COR-L47 (cell line): ENCODE results near the gene POU1F1.
"Not testable (repeated sequence)": the region's sequence is repeated elsewhere in the genome, so short reads cannot be mapped to it uniquely, and the experiment has no call there.

Experiments used
- DNase-seq: peaks from one replicate; lab custom pipeline; 2025; lab: John Stamatoyannopoulos, UW

Gene POU1F1

GRCh38 chr3:87250009-87250408 is 26.4 kb downstream of the POU1F1 start:
- no peak for DNase-seq

- DNase-seq = no peak
Measured at GRCh38 chr3:87248831-87249230, 27.6 kb downstream of the POU1F1 start.

GRCh38 chr3:87248231-87248630 is 28.2 kb downstream of the POU1F1 start:
- DNase-seq = not testable (repeated sequence)

DNA sequence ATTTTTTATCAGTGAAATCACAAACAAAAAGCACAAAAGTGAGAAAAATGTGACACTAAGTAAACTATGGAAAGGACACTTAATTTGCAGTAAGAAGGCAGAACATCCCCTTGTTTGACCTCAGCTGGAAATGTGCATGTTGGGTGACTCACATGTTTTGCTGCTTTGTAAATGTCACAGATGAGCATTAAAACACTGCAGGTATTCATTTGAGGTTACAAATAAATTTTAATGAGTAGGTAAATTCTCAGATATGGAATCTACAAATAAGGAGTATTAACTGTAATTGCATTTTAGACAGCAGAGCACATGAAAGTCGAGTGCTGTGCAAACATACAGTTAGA is 29.0 kb downstream of the POU1F1 start:
- DNase-seq = no peak

DNA sequence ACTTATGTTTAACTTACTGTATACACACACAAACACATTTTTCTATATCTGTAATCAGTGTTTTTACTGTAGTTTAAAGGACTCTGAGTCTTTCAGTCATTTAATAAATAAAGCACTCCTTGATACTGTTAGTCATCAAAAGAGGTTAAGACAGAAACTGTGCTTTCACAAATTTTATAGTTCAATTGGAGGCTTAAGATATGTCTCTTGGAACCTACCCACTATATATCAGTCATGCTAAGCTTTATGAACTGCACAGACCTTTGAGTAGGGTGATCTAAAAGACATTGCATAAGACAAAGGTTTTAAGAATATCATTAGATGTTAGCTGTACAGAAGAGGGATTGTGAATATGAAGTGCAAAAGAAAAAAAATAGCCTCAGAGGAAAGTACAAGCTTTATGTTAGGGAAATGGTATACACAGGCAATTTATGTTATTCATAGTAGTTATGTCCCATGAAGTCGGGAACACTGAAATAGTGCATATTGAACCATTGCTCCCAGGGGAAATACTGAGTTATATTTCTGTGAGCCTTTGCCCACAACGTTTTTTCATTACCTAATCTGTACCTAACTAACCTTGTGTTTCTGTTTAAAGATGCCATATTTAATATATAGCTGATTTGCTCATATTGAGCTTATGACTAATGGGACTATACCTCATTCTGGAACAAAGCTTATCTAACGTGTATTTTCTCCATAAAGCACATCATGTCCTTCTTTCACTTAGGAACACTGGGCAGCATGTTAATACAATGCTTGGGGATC is 29.5 kb downstream of the POU1F1 start:
- no peak for DNase-seq

DNA sequence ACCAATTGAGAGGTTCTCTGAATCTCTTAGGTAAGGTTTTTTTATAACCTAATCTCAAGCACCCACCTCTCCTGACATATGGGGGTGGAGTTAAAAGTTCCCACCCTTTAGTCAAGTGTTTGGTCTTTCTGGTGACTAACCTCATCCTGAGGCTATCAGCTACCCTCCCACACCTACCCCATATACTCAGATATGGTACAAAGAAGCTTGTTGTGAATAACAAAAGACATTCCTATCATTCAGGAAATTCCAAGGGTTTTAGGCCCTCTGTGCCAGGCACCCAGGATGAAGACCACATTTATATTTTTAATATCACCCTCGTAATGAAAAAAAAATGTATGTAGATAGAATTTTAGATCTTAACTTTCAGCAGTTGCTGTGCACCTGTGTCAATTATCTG is 40.3 kb downstream of the POU1F1 start:
- no peak for DNase-seq

- no peak for DNase-seq
Measured at GRCh38 chr3:87233805-87234204, 42.6 kb downstream of the POU1F1 start.

DNA sequence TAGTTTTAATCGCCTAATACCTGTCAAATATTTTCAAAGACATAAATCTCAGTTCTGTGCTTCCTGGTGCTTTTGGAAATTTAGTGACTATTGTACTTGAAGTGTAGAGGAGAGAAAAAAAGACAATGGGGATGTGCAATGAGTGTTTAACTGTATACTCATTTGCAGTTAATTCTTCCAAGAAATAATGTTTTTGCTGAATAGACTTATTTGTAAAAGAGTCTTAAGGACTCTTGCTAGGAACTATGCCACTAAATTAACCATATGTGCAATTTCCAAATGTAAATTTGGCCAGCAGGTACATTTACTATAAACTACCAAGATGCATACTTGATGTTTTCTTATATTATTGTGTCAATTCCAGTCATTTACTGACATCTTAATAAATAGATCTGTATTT is 47.3 kb downstream of the POU1F1 start:
- DNase-seq = no peak

DNA sequence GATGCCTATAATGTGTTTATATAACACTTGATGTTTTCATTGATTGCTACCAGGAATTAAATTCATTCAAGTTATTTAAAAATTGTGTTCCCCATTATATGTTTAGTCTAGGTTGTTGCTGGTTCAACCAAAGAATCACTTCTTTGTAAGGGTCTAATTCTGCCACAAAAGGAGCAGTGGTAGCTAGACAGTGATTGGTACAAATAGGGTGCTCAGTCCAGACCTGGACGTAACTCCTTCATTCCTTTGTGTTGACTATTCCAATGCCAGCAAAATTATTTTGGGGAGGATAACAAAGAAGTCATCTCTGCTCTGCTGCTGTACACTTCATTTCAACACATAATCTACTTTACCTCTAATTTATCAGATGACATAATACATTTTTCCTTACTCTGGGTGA is 48.1 kb downstream of the POU1F1 start:
- no peak for DNase-seq

GRCh38 chr3:87227835-87228144 is 48.6 kb downstream of the POU1F1 start:
- DNase-seq = no peak

DNA sequence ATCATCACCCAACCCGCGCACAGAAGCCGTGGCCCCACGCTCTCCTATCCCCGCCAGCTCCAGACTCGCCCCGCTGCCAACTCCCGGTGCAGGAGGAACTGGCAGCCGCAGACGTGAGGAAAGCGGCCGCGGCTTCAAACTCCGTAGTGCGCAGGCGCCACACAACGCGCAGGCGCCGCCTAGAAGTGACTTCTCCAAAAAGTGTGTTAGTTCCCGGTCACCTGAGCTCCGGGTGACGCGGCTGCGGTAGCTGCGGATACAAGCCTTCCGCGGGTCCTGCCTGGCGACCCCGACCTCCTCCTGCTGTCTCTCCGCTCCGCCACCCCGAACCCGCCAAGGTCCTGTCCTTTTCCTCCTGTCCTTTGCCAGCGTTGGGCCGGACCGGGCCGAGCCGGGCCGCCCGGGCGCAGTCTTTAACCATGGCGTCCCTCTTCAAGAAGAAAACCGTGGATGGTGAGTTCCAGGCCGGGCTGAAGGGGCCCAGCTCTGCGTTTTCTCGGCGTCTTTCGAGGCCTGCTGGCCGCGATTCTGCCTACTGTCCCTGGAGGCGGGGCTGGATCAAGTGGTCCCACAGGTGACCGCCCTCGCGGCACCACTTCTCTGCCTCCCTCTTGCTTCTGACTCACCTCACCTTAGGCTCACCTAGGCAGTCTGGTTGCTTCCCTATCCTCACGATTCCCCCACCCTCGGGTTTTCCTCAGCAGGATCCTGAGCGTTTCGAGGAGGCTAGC is 49.1 kb downstream of the POU1F1 start, which contains the start of gene CHMP2B:
CHMP2B (plus strand) TSS at position 206 of the 731 bp plus-strand sequence; CDS start at position 420, 214 bp downstream.
- peak; percentile 64 for DNase-seq

GRCh38 chr3:87225659-87226058 is 50.7 kb downstream of the POU1F1 start:
- no peak for DNase-seq

- no peak for DNase-seq
Measured at GRCh38 chr3:87219611-87220010, 56.8 kb downstream of the POU1F1 start.

DNA sequence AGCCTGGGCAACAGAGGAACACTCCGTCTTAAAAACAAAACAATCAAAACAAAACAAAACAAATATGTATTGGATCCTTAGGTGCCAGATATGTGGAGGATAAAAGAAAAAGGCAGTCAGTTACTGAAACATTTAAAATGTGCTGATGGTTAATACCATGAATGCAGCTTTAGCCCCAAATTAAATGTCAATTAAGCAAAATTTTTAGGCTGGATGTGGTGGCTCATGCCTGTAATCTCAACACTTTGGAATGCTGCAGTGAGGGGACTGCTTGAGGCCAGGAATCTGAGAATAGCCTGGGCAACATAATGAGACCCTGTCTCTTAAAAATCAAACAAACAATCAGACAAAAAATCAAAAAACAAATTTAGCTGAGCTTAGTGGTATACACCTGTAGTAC is 57.8 kb downstream of the POU1F1 start:
- DNase-seq = no peak
